GM12865 (cell line): Measurements from ENCODE around the gene ZBTB16.

Experiments used
- DNase-seq: peaks from one replicate; pipeline ENCODE4 v3.0.0; 2010; ENCODE audit warnings: low read depth
- H3K4me3 ChIP-seq: 2 replicates; pipeline ENCODE4 v1.5.1; 2011; ENCODE audit warnings: mild to moderate bottlenecking, low read depth, low read length, control low read depth
- TF ChIP-seq, protein P1 (sequence below): IDR thresholded peaks from 2 replicates; pipeline ENCODE4 v1.5.1; 2011; ENCODE audit warnings: low read length, control low read depth, low read depth, inconsistent platforms; ENCODE audit not compliant: insufficient read depth; ENCODE audit errors: missing control alignments

The ZBTB16 gene

DNA sequence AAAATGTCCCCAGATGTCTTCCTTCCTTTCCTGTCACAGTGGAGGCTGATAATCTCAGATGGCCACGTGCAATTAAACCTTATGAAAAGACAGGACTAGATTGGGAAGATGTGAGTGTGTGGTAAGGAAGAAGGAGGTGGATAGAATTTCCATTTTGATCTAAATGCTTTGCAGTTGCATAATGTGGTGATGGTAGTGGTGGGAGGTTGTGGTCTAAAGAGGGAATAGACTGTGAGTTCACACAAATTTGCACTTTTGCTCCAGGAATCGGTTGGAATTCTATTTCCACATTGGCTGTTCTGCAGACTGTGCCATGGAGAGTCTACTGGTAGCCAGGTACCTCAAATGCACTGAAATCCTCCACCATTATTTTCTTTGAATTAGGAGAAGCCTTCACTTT is 93.3 kb downstream of the ZBTB16 start:
- no peak for DNase-seq

GRCh38 chr11:114153224-114153623 is 93.7 kb downstream of the ZBTB16 start:
- no peak overlapping the region for H3K4me3 ChIP-seq
- DNase-seq = no peak
- TF ChIP-seq, protein P1, sequence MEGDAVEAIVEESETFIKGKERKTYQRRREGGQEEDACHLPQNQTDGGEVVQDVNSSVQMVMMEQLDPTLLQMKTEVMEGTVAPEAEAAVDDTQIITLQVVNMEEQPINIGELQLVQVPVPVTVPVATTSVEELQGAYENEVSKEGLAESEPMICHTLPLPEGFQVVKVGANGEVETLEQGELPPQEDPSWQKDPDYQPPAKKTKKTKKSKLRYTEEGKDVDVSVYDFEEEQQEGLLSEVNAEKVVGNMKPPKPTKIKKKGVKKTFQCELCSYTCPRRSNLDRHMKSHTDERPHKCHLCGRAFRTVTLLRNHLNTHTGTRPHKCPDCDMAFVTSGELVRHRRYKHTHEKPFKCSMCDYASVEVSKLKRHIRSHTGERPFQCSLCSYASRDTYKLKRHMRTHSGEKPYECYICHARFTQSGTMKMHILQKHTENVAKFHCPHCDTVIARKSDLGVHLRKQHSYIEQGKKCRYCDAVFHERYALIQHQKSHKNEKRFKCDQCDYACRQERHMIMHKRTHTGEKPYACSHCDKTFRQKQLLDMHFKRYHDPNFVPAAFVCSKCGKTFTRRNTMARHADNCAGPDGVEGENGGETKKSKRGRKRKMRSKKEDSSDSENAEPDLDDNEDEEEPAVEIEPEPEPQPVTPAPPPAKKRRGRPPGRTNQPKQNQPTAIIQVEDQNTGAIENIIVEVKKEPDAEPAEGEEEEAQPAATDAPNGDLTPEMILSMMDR = no peak

More for the DNA sequence above, 93.3 kb downstream of the ZBTB16 start:
- H3K4me3 ChIP-seq = no peak overlapping the region
- TF ChIP-seq, protein P1 = no peak

DNA sequence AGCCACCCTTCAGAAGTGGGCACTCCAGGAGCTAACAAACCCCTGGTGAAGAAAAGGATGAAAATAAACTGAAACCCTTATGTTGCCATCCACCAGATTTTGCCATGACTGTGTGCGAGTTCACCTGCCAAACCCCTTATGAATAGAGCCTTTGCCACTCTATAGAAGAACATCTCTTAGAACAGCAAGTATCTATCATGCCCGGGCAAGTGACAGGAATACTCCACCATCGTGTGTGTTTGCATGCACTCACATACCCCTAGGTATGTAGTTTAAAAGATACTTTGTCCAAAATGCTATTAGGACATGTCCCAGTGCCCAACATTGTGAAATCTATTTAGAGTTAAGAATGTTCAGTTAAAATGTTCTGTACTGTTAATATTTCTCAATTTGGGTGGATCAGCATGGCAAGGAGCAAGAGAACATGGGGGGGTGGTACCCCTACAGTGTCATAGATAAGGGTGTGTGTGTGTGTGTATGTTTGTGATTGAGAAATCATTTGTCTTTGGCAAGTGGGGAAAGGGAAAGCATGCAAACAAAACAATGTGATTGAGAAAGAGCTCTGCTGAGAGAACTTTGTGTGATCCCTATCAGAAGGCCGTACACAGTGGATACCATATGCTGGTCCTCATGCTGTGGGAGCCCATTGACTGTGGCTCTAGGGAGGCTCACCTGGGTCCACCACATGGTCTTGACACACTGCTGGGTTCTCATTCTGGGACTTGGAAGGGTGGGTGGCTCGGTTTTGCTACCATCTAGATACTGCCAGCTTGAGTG is 94.9 kb downstream of the ZBTB16 start:
- DNase-seq = no peak
- TF ChIP-seq, protein P1 = no peak
- no peak overlapping the region for H3K4me3 ChIP-seq

- TF ChIP-seq, protein P1 = no peak
- no peak overlapping the region for H3K4me3 ChIP-seq
- DNase-seq = no peak
Measured at GRCh38 chr11:114155116-114155515, 95.6 kb downstream of the ZBTB16 start.

- DNase-seq = no peak
- TF ChIP-seq, protein P1 = no peak
- no peak overlapping the region for H3K4me3 ChIP-seq
Measured at GRCh38 chr11:114156131-114156581, 96.6 kb downstream of the ZBTB16 start.

DNA sequence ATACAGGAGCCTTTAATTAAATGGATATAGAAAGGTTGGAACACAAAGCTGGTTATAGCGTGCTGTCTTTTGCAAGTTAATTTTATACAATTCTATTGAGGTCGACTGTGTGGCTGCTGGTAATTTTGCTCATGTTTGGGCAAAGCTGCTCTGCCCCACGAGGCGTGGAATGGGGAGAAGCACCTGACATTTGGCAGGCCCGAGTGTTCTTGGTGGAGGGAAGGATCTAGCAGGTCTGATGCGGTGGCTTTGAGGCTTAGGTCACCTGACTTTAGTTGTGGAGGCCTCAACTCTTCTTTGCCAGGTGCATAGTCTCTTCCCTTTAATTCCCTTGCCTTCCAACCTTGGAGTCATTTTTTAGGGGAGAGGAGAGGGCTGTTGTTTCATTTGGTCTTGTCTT is 97.3 kb downstream of the ZBTB16 start:
- DNase-seq = no peak
- H3K4me3 ChIP-seq = no peak overlapping the region
- TF ChIP-seq, protein P1 = no peak
